ENCODE data around the gene PAPSS2. TPM values are rescaled to one million over a fixed set of nuclear protein-coding genes. Genes with fewer than 3 reads are reported as not detected.

Gene PAPSS2
- total RNA-seq, 1 experiment from 2014 or later, result 14.6 TPM

GRCh38 chr10:87612115-87612514, 47.6 kb upstream of the PAPSS2 start:
- POLR2A ChIA-PET, result no interaction called here
- Histone ChIP-seq H3K4me3 (replicated peaks in 1 of 2; ENCODE audit: low read depth in 1 of 2, low read length in 2 of 2) (no peak overlapping the region), H3K9ac (ENCODE audit: low read length) (no peak overlapping the region), H3K79me2 (ENCODE audit: insufficient read depth, low read length) (no peaks in the 10 kb centered on the region), H3K9me3 (ENCODE audit: control insufficient read depth in 1 of 2, insufficient read depth in 1 of 2, low read depth in 1 of 2, low read length in 2 of 2) (no peaks in the 10 kb centered on the region), H2AFZ (ENCODE audit: low read depth, low read length, poor library complexity, severe bottlenecking) (no peak overlapping the region), H3K27ac (ENCODE audit: low read depth, low read length) (no peak overlapping the region), H3K36me3 (ENCODE audit: control insufficient read depth in 1 of 2, insufficient read depth in 2 of 2, low read length in 2 of 2) (no peaks in the 10 kb centered on the region), H3K4me1 (ENCODE audit: control insufficient read depth in 1 of 2, insufficient read depth in 2 of 2, low read length in 2 of 2) (no peaks in the 10 kb centered on the region; a peak in 1 of 4 replicates), H3K4me2 (ENCODE audit: low read length) (no peak overlapping the region), H3K27me3 (ENCODE audit: insufficient read depth, low read length) (no peaks in the 10 kb centered on the region), H3K9me2 (ENCODE audit: insufficient read depth) (no peaks in the 10 kb centered on the region), H4K20me1 (ENCODE audit: insufficient read depth) (no peaks in the 10 kb centered on the region)
- CTCF ChIA-PET, result no interaction called here
- no peak for TF ChIP-seq TCF7L2 (IDR thresholded peaks at IDR 0.05; ENCODE audit: borderline replicate concordance, extremely low read depth, insufficient read depth, insufficient read length)
- no peak for TF ChIP-seq ELF1 (IDR thresholded peaks at IDR 0.05; ENCODE audit: borderline replicate concordance, low read depth)
- TF ChIP-seq RAD21 (IDR thresholded peaks at IDR 0.05; ENCODE audit: low read depth), result no peak
- no peak for TF ChIP-seq FOSL1 (IDR thresholded peaks at IDR 0.05; ENCODE audit: low read depth)
- no peak for TF ChIP-seq JUND (IDR thresholded peaks at IDR 0.05)
- no peak for TF ChIP-seq POLR2A (IDR thresholded peaks at IDR 0.05; ENCODE audit: borderline replicate concordance, extremely low read depth, insufficient read depth, insufficient read length)
- no peak for TF ChIP-seq EZH2phosphoT487 (IDR thresholded peaks at IDR 0.05; ENCODE audit: borderline replicate concordance)
- TF ChIP-seq SP1 (IDR thresholded peaks at IDR 0.05; ENCODE audit: low read depth), result no peak
- no peak for TF ChIP-seq SIN3A (IDR thresholded peaks at IDR 0.05; ENCODE audit: low read depth)
- TF ChIP-seq MAX (IDR thresholded peaks at IDR 0.05), result no peak
- TF ChIP-seq EZH2 (IDR thresholded peaks at IDR 0.05), result no peak
- TF ChIP-seq ZFX (IDR thresholded peaks at IDR 0.05), result no peak
- TF ChIP-seq ZNF274 (IDR thresholded peaks at IDR 0.05; ENCODE audit: low read depth, low read length), result no peak
- no peak for TF ChIP-seq CEBPB (IDR thresholded peaks at IDR 0.05; ENCODE audit: low read depth)
- TF ChIP-seq ZBTB33 (IDR thresholded peaks at IDR 0.05; ENCODE audit: extremely low read depth, insufficient replicate concordance, low read length), result no peak
- no peak for TF ChIP-seq REST (IDR thresholded peaks at IDR 0.05; ENCODE audit: low read depth)
- no peak for TF ChIP-seq CTCF (IDR thresholded peaks at IDR 0.05 in 2 of 3, conservative IDR thresholded peaks at IDR 0.05 in 1 of 3; ENCODE audit: borderline replicate concordance in 1 of 3, insufficient read depth in 1 of 3, low read depth in 2 of 3, low read length in 2 of 3)
- DNase-seq (ENCODE audit: low read depth, low spot score) (no peak), ATAC-seq (no peak)
- intact Hi-C loops (cut with micrococcal nuclease), result no loop called here
- RAD21 ChIA-PET (ENCODE audit: low non-redundant PET in 1 of 2, low total read pairs in 2 of 2, uncharacterized antibody in 2 of 2, unreplicated experiment in 2 of 2), result no interaction called here
- BruUV-seq (replicated peaks), result no TSS peak
